HEK293 (cell line): ENCODE measurements around the gene TRIM5.

Source experiments
- CTCF ChIA-PET: fragments of 350-600 bp; formaldehyde crosslinking; extraction: SDS; loops from one replicate; lab custom pipeline; 2021; ENCODE audit warnings: antibody characterized with exemption; lab: Yijun Ruan, JAX
- POLR2A ChIA-PET: fragments of 300-600 bp; formaldehyde crosslinking; extraction: SDS; loops from one replicate; lab custom pipeline; 2020; ENCODE audit warnings: antibody characterized with exemption, inconsistent platforms; lab: Yijun Ruan, JAX
- H3K27ac ChIP-seq: fragments of 200-500 bp; sonication (Bioruptor generic); 2 replicates; pipeline ENCODE4 v1.5.1; 2014; ENCODE audit warnings: low read depth, low read length, control low read depth, inconsistent platforms; ENCODE audit errors: extremely low read depth
- H3K36me3 ChIP-seq, 2 experiments: fragments of 200-500 bp in 1 of 2; sonication (Bioruptor generic) in 1 of 2; 1 replicate in 1 of 2; 2 replicates in 1 of 2; pipeline ENCODE4 v1.5.1; 2014 to 2017; ENCODE audit warnings: inconsistent platforms in 2 of 2, low read length in 2 of 2; ENCODE audit not compliant: control insufficient read depth in 2 of 2, insufficient read depth in 1 of 2
- H3K4me1 ChIP-seq: fragments of 200-500 bp; sonication (Bioruptor generic); 2 replicates; pipeline ENCODE4 v1.5.1; 2014; ENCODE audit warnings: mild to moderate bottlenecking, low read length, inconsistent platforms; ENCODE audit not compliant: control insufficient read depth, insufficient read depth
- H3K4me3 ChIP-seq: 2 replicates; pipeline ENCODE4 v1.5.1; 2011; ENCODE audit warnings: low read depth, mild to moderate bottlenecking, control low read depth, low read length, moderate library complexity
- H3K9me3 ChIP-seq: fragments of 200-500 bp; sonication (Bioruptor generic); 2 replicates; pipeline ENCODE4 v1.5.1; 2014; ENCODE audit warnings: low read depth, low read length, inconsistent platforms; ENCODE audit not compliant: control insufficient read depth, insufficient read depth
- ATF2 ChIP-seq: fragments of 450-650 bp; formaldehyde crosslinking; IDR thresholded peaks from 2 replicates; pipeline ENCODE4 v1.5.1; 2016; ENCODE audit warnings: missing biosample characterization, missing genetic modification characterization, low read depth
- BCL6B ChIP-seq: fragments of 450-650 bp; formaldehyde crosslinking; IDR thresholded peaks from 2 replicates; pipeline ENCODE4 v1.5.1; 2017; ENCODE audit warnings: missing biosample characterization, missing genetic modification characterization
- HIC1 ChIP-seq: fragments of 450-650 bp; formaldehyde crosslinking; IDR thresholded peaks from 2 replicates; pipeline ENCODE4 v1.5.1; 2016; ENCODE audit warnings: missing biosample characterization, missing genetic modification characterization
- HOXC10 ChIP-seq: sonication (generic); formaldehyde crosslinking; IDR thresholded peaks from 2 replicates; pipeline ENCODE4 v1.8.1; 2023; ENCODE audit warnings: mild to moderate bottlenecking, missing genetic modification reagents
- KLF9 ChIP-seq: fragments of 450-650 bp; formaldehyde crosslinking; IDR thresholded peaks from 2 replicates; pipeline ENCODE4 v1.5.1; 2016; ENCODE audit warnings: missing biosample characterization, missing genetic modification characterization, low read depth
- REST ChIP-seq: fragments of 450-650 bp; formaldehyde crosslinking; IDR thresholded peaks from 2 replicates; pipeline ENCODE4 v1.5.1; 2016; ENCODE audit warnings: missing biosample characterization, missing genetic modification characterization
- ZNF138 ChIP-seq: fragments of 450-650 bp; formaldehyde crosslinking; IDR thresholded peaks from 2 replicates; pipeline ENCODE4 v1.5.1; 2016; ENCODE audit warnings: missing biosample characterization, missing genetic modification characterization, borderline replicate concordance
- ZNF184 ChIP-seq: fragments of 450-650 bp; IDR thresholded peaks from 2 replicates; pipeline ENCODE4 v1.5.1; 2018; ENCODE audit warnings: missing biosample characterization, mild to moderate bottlenecking, missing genetic modification characterization
- ZNF2 ChIP-seq: fragments of 450-650 bp; formaldehyde crosslinking; IDR thresholded peaks from 2 replicates; pipeline ENCODE4 v1.5.1; 2016; ENCODE audit warnings: missing biosample characterization, missing genetic modification characterization
- ZNF211 ChIP-seq: fragments of 450-650 bp; formaldehyde crosslinking; IDR thresholded peaks from 2 replicates; pipeline ENCODE4 v1.5.1; 2016; ENCODE audit warnings: low read depth, missing biosample characterization, missing genetic modification characterization
- ZNF391 ChIP-seq: fragments of 450-650 bp; formaldehyde crosslinking; IDR thresholded peaks from 2 replicates; pipeline ENCODE4 v1.5.1; 2016; ENCODE audit warnings: low read depth, missing biosample characterization, missing genetic modification characterization, borderline replicate concordance
- ZNF423 ChIP-seq: fragments of 450-650 bp; formaldehyde crosslinking; IDR thresholded peaks from 2 replicates; pipeline ENCODE4 v1.5.1; 2016; ENCODE audit warnings: missing biosample characterization, missing genetic modification characterization
- ZNF488 ChIP-seq: fragments of 450-650 bp; formaldehyde crosslinking; IDR thresholded peaks from 2 replicates; pipeline ENCODE4 v1.5.1; 2016; ENCODE audit warnings: missing biosample characterization, missing genetic modification characterization
- ZNF501 ChIP-seq: fragments of 450-650 bp; formaldehyde crosslinking; IDR thresholded peaks from 2 replicates; pipeline ENCODE4 v1.5.1; 2016; ENCODE audit warnings: missing biosample characterization, missing genetic modification characterization
- ZNF529 ChIP-seq: fragments of 450-650 bp; formaldehyde crosslinking; IDR thresholded peaks from 2 replicates; pipeline ENCODE4 v1.5.1; 2017; ENCODE audit warnings: missing genetic modification characterization, missing biosample characterization; ENCODE audit not compliant: insufficient replicate concordance
- ZNF623 ChIP-seq: fragments of 450-650 bp; formaldehyde crosslinking; IDR thresholded peaks from 2 replicates; pipeline ENCODE4 v1.5.1; 2016; ENCODE audit warnings: missing biosample characterization, missing genetic modification characterization
- ZNF701 ChIP-seq: fragments of 450-650 bp; formaldehyde crosslinking; IDR thresholded peaks from 2 replicates; pipeline ENCODE4 v1.5.1; 2016; ENCODE audit warnings: missing biosample characterization, missing genetic modification characterization
- ZSCAN4 ChIP-seq: fragments of 450-650 bp; formaldehyde crosslinking; IDR thresholded peaks from 2 replicates; pipeline ENCODE4 v1.5.1; 2017; ENCODE audit warnings: missing biosample characterization, missing genetic modification characterization
- TF ChIP-seq, protein P1 (sequence below): fragments of 450-650 bp; IDR thresholded peaks from 2 replicates; pipeline ENCODE4 v1.5.1; 2018; ENCODE audit warnings: missing biosample characterization, mild to moderate bottlenecking, missing genetic modification characterization
- TF ChIP-seq, protein P2 (sequence below): fragments of 450-650 bp; formaldehyde crosslinking; IDR thresholded peaks from 2 replicates; pipeline ENCODE4 v1.5.1; 2016; ENCODE audit warnings: missing biosample characterization, missing genetic modification characterization

Gene TRIM5

DNA sequence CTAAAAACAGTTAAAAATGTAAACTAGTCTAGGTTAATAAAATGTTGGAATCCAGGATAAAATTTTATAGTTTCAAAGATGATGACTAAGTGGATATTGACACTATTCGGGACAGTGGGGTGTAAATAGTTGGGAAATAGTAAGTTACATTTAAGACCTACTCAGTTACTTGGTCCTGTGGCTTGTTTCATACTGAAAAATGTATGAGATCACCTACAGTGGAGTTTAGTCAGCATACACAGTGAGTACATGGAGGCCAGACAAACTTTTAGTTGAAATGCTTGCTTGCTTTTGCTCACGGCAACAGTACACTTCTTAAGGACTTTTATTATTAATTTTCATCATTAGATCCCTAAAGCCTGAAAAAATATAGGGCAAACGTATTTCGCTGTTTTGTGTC lies 20.8 kb upstream of the TRIM5 start (continued):
- TF ChIP-seq, protein P1, sequence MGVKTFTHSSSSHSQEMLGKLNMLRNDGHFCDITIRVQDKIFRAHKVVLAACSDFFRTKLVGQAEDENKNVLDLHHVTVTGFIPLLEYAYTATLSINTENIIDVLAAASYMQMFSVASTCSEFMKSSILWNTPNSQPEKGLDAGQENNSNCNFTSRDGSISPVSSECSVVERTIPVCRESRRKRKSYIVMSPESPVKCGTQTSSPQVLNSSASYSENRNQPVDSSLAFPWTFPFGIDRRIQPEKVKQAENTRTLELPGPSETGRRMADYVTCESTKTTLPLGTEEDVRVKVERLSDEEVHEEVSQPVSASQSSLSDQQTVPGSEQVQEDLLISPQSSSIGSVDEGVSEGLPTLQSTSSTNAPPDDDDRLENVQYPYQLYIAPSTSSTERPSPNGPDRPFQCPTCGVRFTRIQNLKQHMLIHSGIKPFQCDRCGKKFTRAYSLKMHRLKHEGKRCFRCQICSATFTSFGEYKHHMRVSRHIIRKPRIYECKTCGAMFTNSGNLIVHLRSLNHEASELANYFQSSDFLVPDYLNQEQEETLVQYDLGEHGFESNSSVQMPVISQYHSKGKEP (tag by site-specific recombination), result no peak
- TF ChIP-seq ZNF701 (tag by site-specific recombination) (no peak), KLF9 (tag by site-specific recombination) (no peak), ZNF2 (tag by site-specific recombination) (no peak), ZNF623 (tag by site-specific recombination) (no peak)

DNA sequence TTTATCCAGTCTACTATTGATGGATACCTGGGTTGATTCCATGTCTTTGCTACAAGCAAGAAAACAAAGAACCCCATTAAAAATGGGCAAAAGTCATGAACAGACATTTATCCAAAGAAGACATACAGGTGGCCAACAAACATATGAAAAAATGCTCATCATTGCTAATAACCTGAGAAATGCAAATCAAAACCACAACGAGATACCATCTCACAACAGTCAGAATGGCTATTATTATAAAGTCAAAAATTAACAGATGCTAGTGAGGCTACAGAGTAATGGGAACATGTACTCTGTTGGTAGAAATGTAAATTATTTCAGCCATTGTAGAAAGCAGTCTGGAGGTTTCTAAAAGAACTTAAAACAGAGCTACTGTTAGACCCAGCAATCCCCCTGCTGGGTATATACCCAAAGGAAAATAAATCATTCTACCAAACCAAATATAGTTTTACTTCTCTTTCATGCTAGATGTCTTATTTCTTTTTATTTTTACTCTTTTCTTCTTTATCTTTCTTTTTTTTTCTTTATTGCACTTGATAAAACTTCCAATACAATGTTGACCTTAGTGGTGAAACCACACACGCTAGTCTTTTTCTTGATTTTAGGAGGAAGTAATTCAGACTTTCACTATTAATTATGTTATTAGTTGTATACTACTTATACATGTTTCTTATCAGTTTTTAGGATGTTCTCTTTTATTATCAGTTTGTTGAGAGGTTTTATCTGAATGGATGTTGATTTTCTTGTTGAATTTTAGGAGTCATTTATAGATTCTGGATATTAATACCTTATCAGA lies 19.1 kb upstream of the TRIM5 start:
- Histone ChIP-seq H3K9me3 (no peaks in the 10 kb centered on the region), H3K36me3 (no peaks in the 10 kb centered on the region), H3K4me1 (no peaks in the 10 kb centered on the region), H3K4me3 (no peak overlapping the region), H3K27ac (no peak overlapping the region)
- no peak for TF ChIP-seq ZSCAN4 (tag by site-specific recombination)
- no peak for TF ChIP-seq ATF2 (tag by site-specific recombination)
- TF ChIP-seq ZNF488, result no peak
- TF ChIP-seq, protein P2, sequence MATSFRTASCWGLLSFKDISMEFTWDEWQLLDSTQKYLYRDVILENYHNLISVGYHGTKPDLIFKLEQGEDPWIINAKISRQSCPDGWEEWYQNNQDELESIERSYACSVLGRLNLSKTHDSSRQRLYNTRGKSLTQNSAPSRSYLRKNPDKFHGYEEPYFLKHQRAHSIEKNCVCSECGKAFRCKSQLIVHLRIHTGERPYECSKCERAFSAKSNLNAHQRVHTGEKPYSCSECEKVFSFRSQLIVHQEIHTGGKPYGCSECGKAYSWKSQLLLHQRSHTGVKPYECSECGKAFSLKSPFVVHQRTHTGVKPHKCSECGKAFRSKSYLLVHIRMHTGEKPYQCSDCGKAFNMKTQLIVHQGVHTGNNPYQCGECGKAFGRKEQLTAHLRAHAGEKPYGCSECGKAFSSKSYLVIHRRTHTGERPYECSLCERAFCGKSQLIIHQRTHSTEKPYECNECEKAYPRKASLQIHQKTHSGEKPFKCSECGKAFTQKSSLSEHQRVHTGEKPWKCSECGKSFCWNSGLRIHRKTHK (tag by site-specific recombination), result no peak
- TF ChIP-seq ZNF138, result no peak
- no peak for TF ChIP-seq HIC1 (tag by site-specific recombination)
- no peak for TF ChIP-seq REST
- TF ChIP-seq HOXC10, result no peak
- TF ChIP-seq ZNF184 (tag by site-specific recombination), result no peak
- TF ChIP-seq ZNF529 (tag by site-specific recombination), result no peak
- TF ChIP-seq BCL6B (tag by site-specific recombination), result no peak
- TF ChIP-seq ZNF211 (tag by site-specific recombination), result no peak
- TF ChIP-seq ZNF501 (tag by site-specific recombination), result no peak
- TF ChIP-seq ZNF391 (tag by site-specific recombination), result no peak
- TF ChIP-seq ZNF423 (tag by site-specific recombination), result no peak
- ChIA-PET POLR2A (no interaction called here), CTCF (interaction anchor here (0.5 to 0.6 kb wide), 2 partner anchors 14 to 626 kb away, joined by 3 read pairs; no protein-coding TSS in a partner anchor)
